Kidney (tissue), 14 donors: ENCODE data around the gene SH3RF3. TPM values are rescaled to one million over a fixed set of nuclear protein-coding genes. Genes with fewer than 3 reads are reported as not detected.

Source experiments
- DNase-seq, 5 donors: peaks; one replicate each; pipeline ENCODE4 v3.0.0-alpha.2; 2013 to 2020
- FAIRE-seq: peaks from 2 replicates; lab custom pipeline; 2012; peaks lifted over from hg19 to GRCh38; lab: Jason Lieb, UNC
- H3K27ac ChIP-seq, 2 donors: one replicate each; pipeline ENCODE4 v1.7.0; 2013; ENCODE audit warnings: low read depth in 2 of 2, low read length in 2 of 2, inconsistent platforms in 1 of 2
- H3K27me3 ChIP-seq: one replicate; pipeline ENCODE4 v1.7.1; 2013; ENCODE audit warnings: low read length, inconsistent platforms; ENCODE audit not compliant: control insufficient read depth, insufficient read depth
- H3K36me3 ChIP-seq, 3 donors: one replicate each; pipeline versions ENCODE4 v1.7.0 to v1.7.1; 2013; ENCODE audit warnings: low read length in 3 of 3, control low read depth in 1 of 3, inconsistent platforms in 1 of 3; ENCODE audit not compliant: insufficient read depth in 3 of 3, control insufficient read depth in 2 of 3
- H3K4me1 ChIP-seq, 3 donors: one replicate each; pipeline versions ENCODE4 v1.7.0 to v1.7.1; 2013; ENCODE audit warnings: low read length in 3 of 3, inconsistent platforms in 1 of 3, low read depth in 1 of 3; ENCODE audit not compliant: control insufficient read depth in 2 of 3, insufficient read depth in 2 of 3
- H3K4me3 ChIP-seq, 3 donors: one replicate each; pipeline versions ENCODE4 v1.7.0 to v1.8.1; 2013; ENCODE audit warnings: low read length in 3 of 3, control low read depth in 1 of 3, inconsistent platforms in 1 of 3
- H3K9ac ChIP-seq, 3 donors: one replicate each; pipeline versions ENCODE4 v1.7.0 to v1.7.1; 2013; ENCODE audit warnings: low read length in 3 of 3, control low read depth in 1 of 3, inconsistent platforms in 1 of 3
- H3K9me3 ChIP-seq, 3 donors: one replicate each; pipeline versions ENCODE4 v1.7.0 to v1.7.1; 2013; ENCODE audit warnings: low read length in 3 of 3, control low read depth in 1 of 3, inconsistent platforms in 1 of 3; ENCODE audit not compliant: control insufficient read depth in 2 of 3, insufficient read depth in 1 of 3
- intact Hi-C: fragments of 100-400 bp; cut with DNase I; formaldehyde crosslinking; loops from one replicate; pipeline ENCODE4 v1.11.1; 2022
- polyA plus RNA-seq: library from polyadenylated mRNA; stranded (reverse); fragments of 350-450 nt; fragmentation: Illumina TruSeq; extraction: RNeasy Lipid Tissue Mini Kit (QIAGEN cat#74804); gene quantifications from one replicate; pipeline ENCODE4 v1.2.3, GENCODE V29; 2014; ENCODE audit warnings: low read depth, low replicate concordance; ENCODE audit not compliant: insufficient read depth
- total RNA-seq: library from RNA; stranded (reverse); fragmentation: NEBNext Ultra II Directional; extraction: Animal tissue kit (Norgen Biotek cat#: 25700); gene quantifications from one replicate; pipeline ENCODE4 v1.2.1, GENCODE V29; 2021
- TF ChIP-seq, protein P1 (sequence below): IDR thresholded peaks from 3 replicates; pipeline ENCODE4 v1.5.1; 2012; ENCODE audit warnings: mild to moderate bottlenecking, moderate library complexity, borderline replicate concordance; ENCODE audit not compliant: insufficient read depth; ENCODE audit errors: extremely low read depth
- donor health status: control.
- donor health status: control.
- donor health status: control.
- donor health status: control.
- donor health status: control.
- donor health status: DM: yes; HTN: yes; CAD: no.
- donor health status: Normal renal cell carcinoma (clear cell type).

The SH3RF3 gene
- total and polyA plus RNA-seq, 2 donors from 2014 or later = 1.7 to 10.7 TPM

DNA sequence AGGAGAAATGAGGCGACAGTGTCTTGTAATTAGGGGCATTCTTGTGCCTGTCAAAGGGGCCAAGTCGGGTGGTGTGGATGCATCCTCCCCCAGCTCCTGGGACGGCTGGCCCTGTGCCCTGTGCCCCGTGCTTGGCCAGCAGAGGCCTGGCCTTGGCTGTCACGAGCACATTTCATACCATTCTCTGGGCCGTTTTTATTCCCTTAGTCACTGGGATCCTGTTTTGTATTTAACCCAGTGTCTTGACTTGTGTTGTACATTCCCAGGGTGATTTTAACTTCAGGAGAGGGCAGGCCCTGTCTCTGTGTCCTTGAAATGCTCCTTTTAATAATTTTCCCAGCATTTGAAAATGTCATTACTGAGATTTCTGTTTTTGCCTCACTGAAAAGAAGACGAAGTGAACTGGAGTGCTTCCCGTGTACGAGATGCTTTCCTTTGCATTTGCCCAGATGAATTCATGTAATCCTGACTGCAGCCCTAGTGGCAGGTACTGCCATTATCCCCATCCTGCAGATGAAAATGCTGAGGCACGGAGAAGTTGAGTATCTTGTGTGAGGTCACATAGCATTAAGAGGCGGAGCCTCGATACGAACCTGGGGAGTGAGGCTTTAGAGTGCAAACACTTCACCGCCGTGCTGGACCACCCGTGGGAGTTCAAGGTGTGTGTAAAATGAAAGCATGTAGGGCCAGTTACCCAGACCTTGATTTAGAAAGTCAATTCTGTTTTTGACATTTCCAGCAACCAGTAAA lies 57.0 kb downstream of the SH3RF3 start:
- Histone ChIP-seq H3K9ac (no peak overlapping the region), H3K27ac (peak overlapping the region; percentile 68 to 77), H3K4me3 (no peak overlapping the region), H3K27me3 (no peaks in the 10 kb centered on the region), H3K9me3 (no peaks in the 10 kb centered on the region), H3K4me1 (peaks cover 0 to 22% (median 16%) of the 10 kb centered on the region in 3 donors), H3K36me3 (no peaks in the 10 kb centered on the region)
- FAIRE-seq (no peak), DNase-seq (peak in 1 of 5 donors; percentile 83)
- intact Hi-C loops = no loop called here
- TF ChIP-seq, protein P1, sequence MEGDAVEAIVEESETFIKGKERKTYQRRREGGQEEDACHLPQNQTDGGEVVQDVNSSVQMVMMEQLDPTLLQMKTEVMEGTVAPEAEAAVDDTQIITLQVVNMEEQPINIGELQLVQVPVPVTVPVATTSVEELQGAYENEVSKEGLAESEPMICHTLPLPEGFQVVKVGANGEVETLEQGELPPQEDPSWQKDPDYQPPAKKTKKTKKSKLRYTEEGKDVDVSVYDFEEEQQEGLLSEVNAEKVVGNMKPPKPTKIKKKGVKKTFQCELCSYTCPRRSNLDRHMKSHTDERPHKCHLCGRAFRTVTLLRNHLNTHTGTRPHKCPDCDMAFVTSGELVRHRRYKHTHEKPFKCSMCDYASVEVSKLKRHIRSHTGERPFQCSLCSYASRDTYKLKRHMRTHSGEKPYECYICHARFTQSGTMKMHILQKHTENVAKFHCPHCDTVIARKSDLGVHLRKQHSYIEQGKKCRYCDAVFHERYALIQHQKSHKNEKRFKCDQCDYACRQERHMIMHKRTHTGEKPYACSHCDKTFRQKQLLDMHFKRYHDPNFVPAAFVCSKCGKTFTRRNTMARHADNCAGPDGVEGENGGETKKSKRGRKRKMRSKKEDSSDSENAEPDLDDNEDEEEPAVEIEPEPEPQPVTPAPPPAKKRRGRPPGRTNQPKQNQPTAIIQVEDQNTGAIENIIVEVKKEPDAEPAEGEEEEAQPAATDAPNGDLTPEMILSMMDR = no peak

DNA sequence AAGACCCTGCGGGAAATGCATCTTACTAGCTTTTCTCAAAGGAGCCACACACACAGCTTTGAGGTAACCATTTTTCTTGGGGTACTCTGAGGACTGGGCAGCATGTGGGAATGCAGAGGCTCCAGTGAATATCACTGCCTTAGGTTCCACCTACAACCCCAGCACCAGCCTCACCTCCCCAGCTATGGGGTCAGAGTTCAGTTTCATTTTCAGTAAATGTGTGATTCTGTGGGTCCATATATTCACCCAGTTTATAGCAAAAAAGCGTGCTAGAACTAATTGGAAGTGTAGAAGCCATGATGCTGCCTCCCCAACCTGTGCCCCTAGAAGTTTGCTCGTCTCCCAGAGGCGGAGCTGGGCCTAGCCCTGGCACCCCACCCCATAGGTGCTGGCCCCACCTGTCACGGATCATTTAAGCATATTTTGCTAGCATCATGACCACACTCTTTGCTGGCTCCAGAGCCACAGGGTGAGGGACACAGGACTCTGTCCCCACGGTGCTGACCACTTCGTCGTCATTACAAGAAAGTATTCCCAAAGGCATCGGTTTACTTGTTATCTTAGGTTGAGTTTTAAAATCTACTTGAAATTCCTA lies 57.7 kb downstream of the SH3RF3 start:
- DNase-seq (peak in 1 of 5 donors; percentile 8), FAIRE-seq (no peak)
- Histone ChIP-seq H3K27ac (peak overlapping the region in 1 of 2 donors; percentile 77), H3K9ac (no peak overlapping the region), H3K27me3 (no peaks in the 10 kb centered on the region), H3K4me3 (no peak overlapping the region), H3K36me3 (no peaks in the 10 kb centered on the region), H3K4me1 (peaks cover 0 to 22% (median 16%) of the 10 kb centered on the region in 3 donors), H3K9me3 (no peaks in the 10 kb centered on the region)
- intact Hi-C loops = no loop called here
- TF ChIP-seq, protein P1 = no peak

DNA sequence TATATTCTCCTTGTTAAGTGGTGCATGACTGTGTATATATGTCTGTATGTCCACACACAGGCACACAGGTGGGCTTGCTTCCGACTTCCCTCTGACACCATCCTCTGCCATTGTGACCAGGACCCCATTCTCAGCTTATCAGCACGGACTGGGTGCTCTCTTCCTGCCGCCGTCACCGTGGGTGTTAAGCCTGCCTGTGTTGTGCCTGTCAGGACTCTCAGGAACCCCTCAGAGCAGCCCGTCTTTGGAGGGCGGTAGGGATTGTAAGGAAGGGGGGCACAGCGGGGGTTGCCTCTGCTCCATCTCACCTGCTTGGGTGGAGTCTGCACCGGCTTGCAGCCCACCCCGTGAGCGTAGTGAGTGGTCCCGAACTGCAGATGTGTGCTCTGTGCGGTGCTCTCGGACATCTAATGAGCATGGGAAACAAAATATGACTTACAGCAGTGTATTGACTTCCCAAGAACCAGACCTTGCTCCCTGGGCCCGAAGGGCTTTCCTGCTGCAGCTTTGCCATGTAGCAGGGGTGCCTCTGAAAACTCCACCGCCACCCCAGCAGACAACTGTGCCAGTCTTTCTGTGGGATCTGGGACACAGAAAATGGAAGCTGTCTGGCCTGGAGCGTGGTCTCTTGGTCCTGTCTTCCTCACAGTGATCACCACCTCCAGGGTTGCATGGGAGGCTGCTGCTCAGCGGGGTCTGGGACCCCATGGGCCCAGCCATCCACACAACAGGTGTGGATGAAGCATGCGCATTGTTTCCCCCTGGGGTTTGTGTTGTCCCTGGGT lies 58.9 kb downstream of the SH3RF3 start:
- Histone ChIP-seq H3K9ac (no peak overlapping the region), H3K9me3 (no peaks in the 10 kb centered on the region), H3K36me3 (no peaks in the 10 kb centered on the region), H3K27ac (no peak overlapping the region), H3K4me3 (no peak overlapping the region), H3K27me3 (no peaks in the 10 kb centered on the region), H3K4me1 (peaks cover 0 to 22% (median 16%) of the 10 kb centered on the region in 3 donors)
- no peak for FAIRE-seq
- intact Hi-C loops = no loop called here
- DNase-seq = peak in 2 of 5 donors; percentile 31 to 42
- TF ChIP-seq, protein P1 = no peak
